ENCODE results near the gene SH2D1B.

SH2D1B gene

DNA sequence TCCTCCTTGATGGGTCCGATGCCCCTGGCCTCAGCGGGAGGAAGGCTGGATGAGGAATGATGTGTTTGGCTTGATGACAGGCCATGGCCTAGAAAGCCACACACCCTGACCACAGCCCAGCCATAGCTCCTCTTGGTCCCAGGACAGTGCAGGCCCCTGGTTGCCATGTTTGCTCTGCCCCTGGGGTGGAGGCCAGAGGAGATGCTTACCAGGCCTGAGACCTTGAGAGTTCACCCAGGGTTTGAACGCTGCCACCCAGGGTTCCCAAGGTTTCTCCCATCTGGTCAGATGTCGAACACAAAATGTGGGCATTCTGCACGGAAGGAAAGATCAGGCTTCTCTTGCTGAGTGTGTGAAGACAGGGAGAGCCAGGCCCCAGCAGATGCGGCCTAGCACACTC, 27.8 kb downstream of the SH2D1B start:
- no peak overlapping the region for H3K18ac ChIP-seq (ENCODE audit: low read length)
- WGBS (ENCODE audit: extremely low coverage, insufficient coverage, insufficient read length): no CpG with 5 or more reads among the region's 6 CpGs
- H2BK5ac ChIP-seq (ENCODE audit: low read depth, low read length, poor library complexity): no peak overlapping the region
- H4K91ac ChIP-seq (ENCODE audit: low read depth, low read length): no peak overlapping the region
- no peak overlapping the region for H3K27ac ChIP-seq (ENCODE audit: low read depth, low read length)
- no peak overlapping the region for H3K4me2 ChIP-seq (ENCODE audit: low read length)
- H3K14ac ChIP-seq (ENCODE audit: low read length): no peak overlapping the region
- no peak overlapping the region for H2AK5ac ChIP-seq (ENCODE audit: low read length)
- no peak overlapping the region for H3K9ac ChIP-seq (ENCODE audit: low read length)
- no peak overlapping the region for H4K12ac ChIP-seq (ENCODE audit: low read depth, low read length)
- no peak overlapping the region for H2AFZ ChIP-seq (ENCODE audit: insufficient read depth, low read length, poor library complexity)
- no peak overlapping the region for H3K4me3 ChIP-seq (ENCODE audit: low read depth, low read length)
- no peak overlapping the region for H2BK120ac ChIP-seq (ENCODE audit: insufficient read depth, low read length, poor library complexity)
- H3K79me2 ChIP-seq (ENCODE audit: control insufficient read depth, insufficient read depth, low read length, poor library complexity): no peaks in the 10 kb centered on the region
- no peak overlapping the region for H2BK12ac ChIP-seq (ENCODE audit: low read length)
- H3K79me1 ChIP-seq (ENCODE audit: low read length): no peaks in the 10 kb centered on the region
- peaks cover 0 to 6% of the 10 kb centered on the region in 2 experiments for H3K36me3 ChIP-seq (ENCODE audit: control insufficient read depth in 1 of 2, insufficient read depth in 2 of 2, low read length in 2 of 2)
- no peak overlapping the region for H3K23ac ChIP-seq (ENCODE audit: low read length)
- H3K27me3 ChIP-seq (ENCODE audit: insufficient read depth, low read length): no peaks in the 10 kb centered on the region
- H3K4me1 ChIP-seq (ENCODE audit: control insufficient read depth in 1 of 2, insufficient read depth in 2 of 2, low read length in 2 of 2): no peaks in the 10 kb centered on the region
- no peaks in the 10 kb centered on the region for H3K9me3 ChIP-seq (ENCODE audit: insufficient read depth, low read depth, low read length)
- H3K4ac ChIP-seq (ENCODE audit: low read depth, low read length): no peak overlapping the region
- no peak overlapping the region for H4K8ac ChIP-seq (ENCODE audit: low read depth, low read length)
- no peak for DNase-seq

DNA sequence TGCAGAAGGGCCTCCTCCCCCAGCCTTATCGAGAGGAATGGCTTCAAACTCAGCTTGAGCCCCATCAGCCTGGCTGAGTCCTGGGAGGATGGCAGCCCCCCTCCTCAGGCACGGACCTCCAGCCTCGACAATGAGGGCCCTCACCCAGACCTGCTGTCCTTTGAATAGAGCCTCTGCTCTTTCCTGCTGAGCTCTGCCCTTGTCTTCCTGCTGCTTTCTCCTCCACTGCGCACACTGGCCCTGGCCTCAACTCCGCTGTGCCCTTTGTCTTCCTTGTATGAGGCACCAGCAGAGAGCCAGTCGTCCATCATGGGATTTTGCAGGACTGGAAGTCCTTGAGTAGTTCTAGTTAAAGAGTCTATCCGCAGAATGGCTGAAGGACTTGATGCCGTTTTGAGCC, 28.4 kb downstream of the SH2D1B start:
- H3K4me3 ChIP-seq (ENCODE audit: low read depth, low read length): no peak overlapping the region
- H2BK5ac ChIP-seq (ENCODE audit: low read depth, low read length, poor library complexity): no peak overlapping the region
- no peak overlapping the region for H3K18ac ChIP-seq (ENCODE audit: low read length)
- H4K8ac ChIP-seq (ENCODE audit: low read depth, low read length): no peak overlapping the region
- H2AK5ac ChIP-seq (ENCODE audit: low read length): no peak overlapping the region
- no peak overlapping the region for H2BK12ac ChIP-seq (ENCODE audit: low read length)
- H4K91ac ChIP-seq (ENCODE audit: low read depth, low read length): no peak overlapping the region
- H2AFZ ChIP-seq (ENCODE audit: insufficient read depth, low read length, poor library complexity): no peak overlapping the region
- no peak overlapping the region for H3K27ac ChIP-seq (ENCODE audit: low read depth, low read length)
- H3K79me1 ChIP-seq (ENCODE audit: low read length): no peaks in the 10 kb centered on the region
- H3K9me3 ChIP-seq (ENCODE audit: insufficient read depth, low read depth, low read length): no peaks in the 10 kb centered on the region
- peaks cover 0 to 6% of the 10 kb centered on the region in 2 experiments for H3K36me3 ChIP-seq (ENCODE audit: control insufficient read depth in 1 of 2, insufficient read depth in 2 of 2, low read length in 2 of 2)
- no peak overlapping the region for H3K9ac ChIP-seq (ENCODE audit: low read length)
- no peak overlapping the region for H3K4me2 ChIP-seq (ENCODE audit: low read length)
- H4K12ac ChIP-seq (ENCODE audit: low read depth, low read length): no peak overlapping the region
- H3K14ac ChIP-seq (ENCODE audit: low read length): no peak overlapping the region
- H3K4ac ChIP-seq (ENCODE audit: low read depth, low read length): no peak overlapping the region
- no peaks in the 10 kb centered on the region for H3K27me3 ChIP-seq (ENCODE audit: insufficient read depth, low read length)
- no peaks in the 10 kb centered on the region for H3K79me2 ChIP-seq (ENCODE audit: control insufficient read depth, insufficient read depth, low read length, poor library complexity)
- H2BK120ac ChIP-seq (ENCODE audit: insufficient read depth, low read length, poor library complexity): no peak overlapping the region
- no peak for DNase-seq
- WGBS (ENCODE audit: extremely low coverage, insufficient coverage, insufficient read length): no CpG with 5 or more reads among the region's 8 CpGs
- no peak overlapping the region for H3K23ac ChIP-seq (ENCODE audit: low read length)
- H3K4me1 ChIP-seq (ENCODE audit: control insufficient read depth in 1 of 2, insufficient read depth in 2 of 2, low read length in 2 of 2): no peaks in the 10 kb centered on the region

DNA sequence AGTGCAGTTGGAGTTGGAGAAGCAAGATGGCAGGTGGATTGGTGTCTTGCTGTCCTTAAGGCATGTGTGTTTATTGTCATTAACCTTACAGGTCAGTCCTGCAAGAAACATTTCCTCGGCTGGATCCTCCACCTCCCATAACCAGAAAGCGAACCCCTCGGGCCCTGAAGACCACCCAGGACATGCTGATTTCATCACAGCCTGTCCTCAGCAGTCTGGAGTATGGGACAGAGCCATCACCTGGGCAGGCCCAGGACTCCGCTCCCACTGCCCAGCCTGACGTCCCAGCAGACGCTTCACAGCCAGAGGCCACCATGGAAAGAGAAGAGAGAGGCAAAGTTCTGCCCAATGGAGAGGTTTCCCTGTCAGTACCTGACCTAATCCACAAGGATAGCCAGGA, 28.8 kb downstream of the SH2D1B start:
- Histone ChIP-seq H3K23ac (ENCODE audit: low read length) (no peak overlapping the region), H2AFZ (ENCODE audit: insufficient read depth, low read length, poor library complexity) (no peak overlapping the region), H3K9ac (ENCODE audit: low read length) (no peak overlapping the region), H4K8ac (ENCODE audit: low read depth, low read length) (no peak overlapping the region), H3K36me3 (ENCODE audit: control insufficient read depth in 1 of 2, insufficient read depth in 2 of 2, low read length in 2 of 2) (peaks cover 0 to 6% of the 10 kb centered on the region in 2 experiments), H3K27me3 (ENCODE audit: insufficient read depth, low read length) (no peaks in the 10 kb centered on the region), H3K79me1 (ENCODE audit: low read length) (no peaks in the 10 kb centered on the region), H3K27ac (ENCODE audit: low read depth, low read length) (no peak overlapping the region), H3K79me2 (ENCODE audit: control insufficient read depth, insufficient read depth, low read length, poor library complexity) (no peaks in the 10 kb centered on the region), H2BK5ac (ENCODE audit: low read depth, low read length, poor library complexity) (no peak overlapping the region), H3K4me1 (ENCODE audit: control insufficient read depth in 1 of 2, insufficient read depth in 2 of 2, low read length in 2 of 2) (no peaks in the 10 kb centered on the region), H3K9me3 (ENCODE audit: insufficient read depth, low read depth, low read length) (no peaks in the 10 kb centered on the region), H2AK5ac (ENCODE audit: low read length) (no peak overlapping the region), H3K4me2 (ENCODE audit: low read length) (no peak overlapping the region), H3K4ac (ENCODE audit: low read depth, low read length) (no peak overlapping the region), H4K91ac (ENCODE audit: low read depth, low read length) (no peak overlapping the region), H3K14ac (ENCODE audit: low read length) (no peak overlapping the region), H3K4me3 (ENCODE audit: low read depth, low read length) (no peak overlapping the region), H3K18ac (ENCODE audit: low read length) (no peak overlapping the region), H2BK120ac (ENCODE audit: insufficient read depth, low read length, poor library complexity) (no peak overlapping the region), H2BK12ac (ENCODE audit: low read length) (no peak overlapping the region), H4K12ac (ENCODE audit: low read depth, low read length) (no peak overlapping the region)
- no peak for DNase-seq
- WGBS (ENCODE audit: extremely low coverage, insufficient coverage, insufficient read length): no CpG with 5 or more reads among the region's 6 CpGs

DNA sequence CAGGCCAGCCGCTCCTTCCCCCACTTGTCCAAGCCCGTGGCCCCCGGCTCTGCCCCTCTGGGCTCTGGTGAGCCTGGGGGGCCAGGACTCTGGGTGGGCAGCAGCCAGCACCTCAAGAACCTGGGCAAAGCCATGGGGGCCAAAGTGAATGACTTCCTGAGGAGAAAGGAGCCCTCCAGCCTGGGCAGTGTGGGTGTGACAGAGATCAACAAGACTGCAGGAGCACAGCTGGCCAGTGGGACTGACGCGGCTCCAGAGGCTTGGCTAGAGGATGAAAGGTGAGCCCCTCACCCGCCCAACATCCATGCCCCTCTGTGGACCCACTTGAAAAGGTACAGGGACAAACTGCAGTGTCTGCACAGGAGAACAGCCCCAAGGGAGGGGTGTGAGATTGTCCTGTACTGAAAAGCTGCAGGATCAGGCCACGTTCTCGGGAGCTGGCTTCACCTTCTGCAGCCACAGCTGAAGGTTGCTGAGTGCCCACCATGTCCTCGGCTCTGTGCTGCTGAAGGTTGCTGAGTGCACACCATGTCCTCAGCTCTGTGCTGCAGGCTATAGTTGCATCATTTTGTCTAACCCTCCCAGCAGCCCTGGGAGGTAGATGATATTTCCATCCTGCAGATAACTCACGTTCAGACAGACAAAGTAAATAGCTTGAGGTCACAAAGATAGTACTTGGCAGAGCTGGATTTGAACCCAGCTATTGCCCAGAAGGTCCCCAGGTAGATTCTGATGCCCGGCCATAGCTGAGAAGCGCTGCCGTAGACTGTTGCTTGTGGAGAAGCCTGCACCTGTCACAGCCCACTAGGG, 29.8 kb downstream of the SH2D1B start:
- Histone ChIP-seq H3K27ac (ENCODE audit: low read depth, low read length) (no peak overlapping the region), H2BK120ac (ENCODE audit: insufficient read depth, low read length, poor library complexity) (no peak overlapping the region), H2AFZ (ENCODE audit: insufficient read depth, low read length, poor library complexity) (no peak overlapping the region), H3K14ac (ENCODE audit: low read length) (no peak overlapping the region), H3K23ac (ENCODE audit: low read length) (no peak overlapping the region), H3K9me3 (ENCODE audit: insufficient read depth, low read depth, low read length) (no peaks in the 10 kb centered on the region), H3K79me1 (ENCODE audit: low read length) (no peaks in the 10 kb centered on the region), H3K4me3 (ENCODE audit: low read depth, low read length) (no peak overlapping the region), H4K8ac (ENCODE audit: low read depth, low read length) (no peak overlapping the region), H2AK5ac (ENCODE audit: low read length) (no peak overlapping the region), H3K18ac (ENCODE audit: low read length) (no peak overlapping the region), H4K91ac (ENCODE audit: low read depth, low read length) (no peak overlapping the region), H3K4ac (ENCODE audit: low read depth, low read length) (no peak overlapping the region), H3K4me2 (ENCODE audit: low read length) (no peak overlapping the region), H2BK12ac (ENCODE audit: low read length) (no peak overlapping the region), H2BK5ac (ENCODE audit: low read depth, low read length, poor library complexity) (no peak overlapping the region), H3K9ac (ENCODE audit: low read length) (no peak overlapping the region), H4K12ac (ENCODE audit: low read depth, low read length) (no peak overlapping the region), H3K79me2 (ENCODE audit: control insufficient read depth, insufficient read depth, low read length, poor library complexity) (no peaks in the 10 kb centered on the region), H3K4me1 (ENCODE audit: control insufficient read depth in 1 of 2, insufficient read depth in 2 of 2, low read length in 2 of 2) (no peaks in the 10 kb centered on the region), H3K27me3 (ENCODE audit: insufficient read depth, low read length) (no peaks in the 10 kb centered on the region), H3K36me3 (ENCODE audit: control insufficient read depth in 1 of 2, insufficient read depth in 2 of 2, low read length in 2 of 2) (peaks cover 0 to 6% of the 10 kb centered on the region in 2 experiments)
- no CpG with 5 or more reads among the region's 13 CpGs for WGBS (ENCODE audit: extremely low coverage, insufficient coverage, insufficient read length)
- DNase-seq: peak; percentile 57 to 72
